Astrocyte (in vitro differentiated cells and primary cell): ENCODE measurements around the gene FANCE.

Source experiments
- CTCF ChIP-seq: IDR thresholded peaks from 2 replicates; pipeline ENCODE4 v1.5.1; 2011; ENCODE audit warnings: low read depth, mild to moderate bottlenecking, inconsistent platforms, low read length, moderate library complexity; ENCODE audit not compliant: insufficient read depth
- EZH2 ChIP-seq: IDR thresholded peaks from 2 replicates; pipeline ENCODE4 v1.6.1; 2012; ENCODE audit warnings: mild to moderate bottlenecking, low read length, inconsistent platforms; ENCODE audit not compliant: insufficient read depth

GRCh38 chr6:35419961-35420360, 32.2 kb upstream of the FANCE start:
- TF ChIP-seq CTCF (no peak), EZH2 (no peak)
